ENCODE results near the gene TVP23B.
"Not testable (repeated sequence)": the region's sequence is repeated elsewhere in the genome, so short reads cannot be mapped to it uniquely, and the experiment has no call there.

TVP23B gene

GRCh38 chr17:18803458-18804245, 22.7 kb downstream of the TVP23B start:
- not testable (repeated sequence) for H3K4me1 ChIP-seq (ENCODE audit: control insufficient read depth, insufficient read depth, low read length); H3K27me3 ChIP-seq (ENCODE audit: control insufficient read depth, insufficient read depth, low read length); H3K9me3 ChIP-seq (ENCODE audit: control insufficient read depth, insufficient read depth, low read length); H3K4me3 ChIP-seq (ENCODE audit: low read depth, low read length); H3K36me3 ChIP-seq (ENCODE audit: control insufficient read depth, insufficient read depth, low read length); H3K9ac ChIP-seq (ENCODE audit: low read depth, low read length)

- H3K4me1 ChIP-seq (ENCODE audit: control insufficient read depth, insufficient read depth, low read length); H3K36me3 ChIP-seq (ENCODE audit: control insufficient read depth, insufficient read depth, low read length); H3K27me3 ChIP-seq (ENCODE audit: control insufficient read depth, insufficient read depth, low read length); H3K9me3 ChIP-seq (ENCODE audit: control insufficient read depth, insufficient read depth, low read length); H3K9ac ChIP-seq (ENCODE audit: low read depth, low read length); H3K4me3 ChIP-seq (ENCODE audit: low read depth, low read length): not testable (repeated sequence)
Measured at GRCh38 chr17:18815924-18816323, 34.9 kb downstream of the TVP23B start.

- H3K4me1 ChIP-seq (ENCODE audit: control insufficient read depth, insufficient read depth, low read length); H3K36me3 ChIP-seq (ENCODE audit: control insufficient read depth, insufficient read depth, low read length); H3K9me3 ChIP-seq (ENCODE audit: control insufficient read depth, insufficient read depth, low read length); H3K4me3 ChIP-seq (ENCODE audit: low read depth, low read length); H3K27me3 ChIP-seq (ENCODE audit: control insufficient read depth, insufficient read depth, low read length); H3K9ac ChIP-seq (ENCODE audit: low read depth, low read length): not testable (repeated sequence)
Measured at GRCh38 chr17:18816489-18817371, 35.7 kb downstream of the TVP23B start.

GRCh38 chr17:18821430-18821829, 40.4 kb downstream of the TVP23B start:
- not testable (repeated sequence) for H3K9me3 ChIP-seq (ENCODE audit: control insufficient read depth, insufficient read depth, low read length); H3K9ac ChIP-seq (ENCODE audit: low read depth, low read length); H3K27me3 ChIP-seq (ENCODE audit: control insufficient read depth, insufficient read depth, low read length); H3K4me3 ChIP-seq (ENCODE audit: low read depth, low read length); H3K36me3 ChIP-seq (ENCODE audit: control insufficient read depth, insufficient read depth, low read length); H3K4me1 ChIP-seq (ENCODE audit: control insufficient read depth, insufficient read depth, low read length)

GRCh38 chr17:18827613-18828012, 46.6 kb downstream of the TVP23B start:
- not testable (repeated sequence) for H3K36me3 ChIP-seq (ENCODE audit: control insufficient read depth, insufficient read depth, low read length); H3K27me3 ChIP-seq (ENCODE audit: control insufficient read depth, insufficient read depth, low read length); H3K4me3 ChIP-seq (ENCODE audit: low read depth, low read length); H3K4me1 ChIP-seq (ENCODE audit: control insufficient read depth, insufficient read depth, low read length); H3K9ac ChIP-seq (ENCODE audit: low read depth, low read length); H3K9me3 ChIP-seq (ENCODE audit: control insufficient read depth, insufficient read depth, low read length)

GRCh38 chr17:18848501-18848900, 67.5 kb downstream of the TVP23B start:
- H3K27me3 ChIP-seq (ENCODE audit: control insufficient read depth, insufficient read depth, low read length) = no peaks in the 10 kb centered on the region
- no peak overlapping the region for H3K4me3 ChIP-seq (ENCODE audit: low read depth, low read length)
- H3K9me3 ChIP-seq (ENCODE audit: control insufficient read depth, insufficient read depth, low read length) = no peaks in the 10 kb centered on the region
- H3K36me3 ChIP-seq (ENCODE audit: control insufficient read depth, insufficient read depth, low read length) = no peaks in the 10 kb centered on the region
- H3K9ac ChIP-seq (ENCODE audit: low read depth, low read length) = no peak overlapping the region
- no peaks in the 10 kb centered on the region for H3K4me1 ChIP-seq (ENCODE audit: control insufficient read depth, insufficient read depth, low read length)

- Histone ChIP-seq H3K4me3 (ENCODE audit: low read depth, low read length) (no peak overlapping the region), H3K27me3 (ENCODE audit: control insufficient read depth, insufficient read depth, low read length) (no peaks in the 10 kb centered on the region), H3K9ac (ENCODE audit: low read depth, low read length) (no peak overlapping the region), H3K36me3 (ENCODE audit: control insufficient read depth, insufficient read depth, low read length) (no peaks in the 10 kb centered on the region), H3K9me3 (ENCODE audit: control insufficient read depth, insufficient read depth, low read length) (no peaks in the 10 kb centered on the region), H3K4me1 (ENCODE audit: control insufficient read depth, insufficient read depth, low read length) (no peaks in the 10 kb centered on the region)
Measured at GRCh38 chr17:18850679-18851078, 69.7 kb downstream of the TVP23B start.

GRCh38 chr17:18851201-18851600, 70.2 kb downstream of the TVP23B start:
- no peak overlapping the region for H3K9ac ChIP-seq (ENCODE audit: low read depth, low read length)
- no peaks in the 10 kb centered on the region for H3K4me1 ChIP-seq (ENCODE audit: control insufficient read depth, insufficient read depth, low read length)
- H3K36me3 ChIP-seq (ENCODE audit: control insufficient read depth, insufficient read depth, low read length) = no peaks in the 10 kb centered on the region

GRCh38 chr17:18854956-18855355, 74.0 kb downstream of the TVP23B start:
- H3K9ac ChIP-seq (ENCODE audit: low read depth, low read length) = no peak overlapping the region
- H3K27me3 ChIP-seq (ENCODE audit: control insufficient read depth, insufficient read depth, low read length) = no peaks in the 10 kb centered on the region
- H3K4me3 ChIP-seq (ENCODE audit: low read depth, low read length) = no peak overlapping the region
- H3K4me1 ChIP-seq (ENCODE audit: control insufficient read depth, insufficient read depth, low read length) = no peaks in the 10 kb centered on the region
- no peaks in the 10 kb centered on the region for H3K9me3 ChIP-seq (ENCODE audit: control insufficient read depth, insufficient read depth, low read length)
- H3K36me3 ChIP-seq (ENCODE audit: control insufficient read depth, insufficient read depth, low read length) = no peaks in the 10 kb centered on the region

More at GRCh38 chr17:18851201-18851600, 70.2 kb downstream of the TVP23B start:
- Histone ChIP-seq H3K4me3 (ENCODE audit: low read depth, low read length) (no peak overlapping the region), H3K9me3 (ENCODE audit: control insufficient read depth, insufficient read depth, low read length) (no peaks in the 10 kb centered on the region), H3K27me3 (ENCODE audit: control insufficient read depth, insufficient read depth, low read length) (no peaks in the 10 kb centered on the region)

- H3K9me3 ChIP-seq (ENCODE audit: control insufficient read depth, insufficient read depth, low read length) = no peaks in the 10 kb centered on the region
Measured at GRCh38 chr17:18855831-18856569, 75.0 kb downstream of the TVP23B start.

More at GRCh38 chr17:18855831-18856569, 75.0 kb downstream of the TVP23B start:
- Histone ChIP-seq H3K9ac (ENCODE audit: low read depth, low read length) (no peak overlapping the region), H3K4me3 (ENCODE audit: low read depth, low read length) (peak overlapping the region; percentile 87), H3K27me3 (ENCODE audit: control insufficient read depth, insufficient read depth, low read length) (no peaks in the 10 kb centered on the region), H3K4me1 (ENCODE audit: control insufficient read depth, insufficient read depth, low read length) (no peaks in the 10 kb centered on the region), H3K36me3 (ENCODE audit: control insufficient read depth, insufficient read depth, low read length) (no peaks in the 10 kb centered on the region)
